Right lobe of liver (tissue), 4 donors: ENCODE data around the gene SLC35B3.

ENCODE experiments used
- POLR2A ChIP-seq: fragments of 450-650 bp; IDR thresholded peaks from one replicate; pipeline ENCODE4 v1.6.1; 2017; ENCODE audit warnings: antibody characterized with exemption, mild to moderate bottlenecking
- TF ChIP-seq, protein P1 (sequence below), 4 donors: fragments of 200-600 bp in 3 of 4; fragments of 450-650 bp in 1 of 4; IDR thresholded peaks; one replicate each; pipeline versions ENCODE4 v1.5.1 to v1.8.0; 2016 to 2022; ENCODE audit warnings: antibody characterized with exemption in 4 of 4, mild to moderate bottlenecking in 2 of 4
- donor health status: DM: no; HTN: no; CAD: no.
- donor health status: DM: no; HTN: no; CAD: no.
- donor health status: DM: no; HTN: yes; CAD: no.

DNA sequence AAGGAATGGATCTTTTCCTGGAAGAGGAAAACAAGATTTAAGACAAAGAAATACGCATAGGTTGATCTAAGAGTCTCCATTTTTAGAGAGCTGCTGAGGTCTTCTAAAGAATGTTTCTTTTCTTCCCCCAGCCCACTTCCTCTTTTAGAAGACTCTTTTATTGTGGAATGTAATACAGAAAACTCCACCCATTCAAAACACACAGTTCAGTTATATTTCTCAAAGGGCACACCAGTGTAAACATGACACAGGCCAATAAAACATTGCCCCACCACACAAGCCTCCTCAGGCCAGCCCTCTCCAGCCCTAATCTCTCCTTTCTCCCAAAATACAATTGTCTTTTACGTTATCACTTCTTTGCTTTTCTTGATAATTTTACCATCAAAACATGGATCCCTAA is 42.8 kb downstream of the SLC35B3 start:
- TF ChIP-seq, protein P1, sequence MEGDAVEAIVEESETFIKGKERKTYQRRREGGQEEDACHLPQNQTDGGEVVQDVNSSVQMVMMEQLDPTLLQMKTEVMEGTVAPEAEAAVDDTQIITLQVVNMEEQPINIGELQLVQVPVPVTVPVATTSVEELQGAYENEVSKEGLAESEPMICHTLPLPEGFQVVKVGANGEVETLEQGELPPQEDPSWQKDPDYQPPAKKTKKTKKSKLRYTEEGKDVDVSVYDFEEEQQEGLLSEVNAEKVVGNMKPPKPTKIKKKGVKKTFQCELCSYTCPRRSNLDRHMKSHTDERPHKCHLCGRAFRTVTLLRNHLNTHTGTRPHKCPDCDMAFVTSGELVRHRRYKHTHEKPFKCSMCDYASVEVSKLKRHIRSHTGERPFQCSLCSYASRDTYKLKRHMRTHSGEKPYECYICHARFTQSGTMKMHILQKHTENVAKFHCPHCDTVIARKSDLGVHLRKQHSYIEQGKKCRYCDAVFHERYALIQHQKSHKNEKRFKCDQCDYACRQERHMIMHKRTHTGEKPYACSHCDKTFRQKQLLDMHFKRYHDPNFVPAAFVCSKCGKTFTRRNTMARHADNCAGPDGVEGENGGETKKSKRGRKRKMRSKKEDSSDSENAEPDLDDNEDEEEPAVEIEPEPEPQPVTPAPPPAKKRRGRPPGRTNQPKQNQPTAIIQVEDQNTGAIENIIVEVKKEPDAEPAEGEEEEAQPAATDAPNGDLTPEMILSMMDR (IDR thresholded peaks at IDR 0.05): no peak
- no peak for TF ChIP-seq POLR2A
